ENCODE data around the gene TFPT.
"Not testable (repeated sequence)": the region's sequence is repeated elsewhere in the genome, so short reads cannot be mapped to it uniquely, and the experiment has no call there.

Gene TFPT

GRCh38 chr19:54114340-54115108, 933 bp downstream of the TFPT start:
- FAIRE-seq: no peak

GRCh38 chr19:54109651-54110050, 5.8 kb downstream of the TFPT start:
- FAIRE-seq: no peak

GRCh38 chr19:54108496-54108895, 7.0 kb downstream of the TFPT start:
- no peak for FAIRE-seq

GRCh38 chr19:54107876-54108490, 7.5 kb downstream of the TFPT start:
- FAIRE-seq: no peak

- FAIRE-seq: no peak
Measured at GRCh38 chr19:54106716-54107115, 8.7 kb downstream of the TFPT start.

- FAIRE-seq: no peak
Measured at GRCh38 chr19:54105796-54106195, 9.7 kb downstream of the TFPT start.

GRCh38 chr19:54104998-54105715, 10.3 kb downstream of the TFPT start:
- FAIRE-seq: no peak

- peak; percentile 90 for FAIRE-seq
Measured at GRCh38 chr19:54102421-54103169, 12.9 kb downstream of the TFPT start, which contains the start of gene NDUFA3. TSS of gene NDUFA3 (plus strand) at chr19:54102855. CDS start at chr19:54102879, 24 bp downstream.

- FAIRE-seq: no peak
Measured at GRCh38 chr19:54100561-54100960, 14.9 kb downstream of the TFPT start, which contains the start of gene OSCAR. TSS of gene OSCAR (minus strand) at chr19:54100803. CDS start at chr19:54100792, 11 bp downstream.

- FAIRE-seq: not testable (repeated sequence)
Measured at GRCh38 chr19:54099903-54100255, 15.6 kb downstream of the TFPT start.

- FAIRE-seq: no peak
Measured at GRCh38 chr19:54099190-54099902, 16.1 kb downstream of the TFPT start.

- FAIRE-seq: no peak
Measured at GRCh38 chr19:54096617-54097106, 18.8 kb downstream of the TFPT start.

- not testable (repeated sequence) for FAIRE-seq
Measured at GRCh38 chr19:54095859-54096616, 19.4 kb downstream of the TFPT start.

GRCh38 chr19:54095136-54095858, 20.2 kb downstream of the TFPT start:
- no peak for FAIRE-seq

- FAIRE-seq: no peak
Measured at GRCh38 chr19:54094426-54095000, 20.9 kb downstream of the TFPT start.

GRCh38 chr19:54084410-54084809, 31.0 kb downstream of the TFPT start:
- FAIRE-seq: no peak

GRCh38 chr19:54081032-54081431, 34.4 kb downstream of the TFPT start, which contains the start of gene TARM1:
TSS of gene TARM1 (minus strand) at chr19:54081365. CDS start at chr19:54081340, 25 bp downstream.
- FAIRE-seq: no peak

GRCh38 chr19:54077334-54077733, 38.1 kb downstream of the TFPT start:
- no peak for FAIRE-seq

- no peak for FAIRE-seq
Measured at GRCh38 chr19:54074851-54075250, 40.6 kb downstream of the TFPT start.

GRCh38 chr19:54073829-54074228, 41.6 kb downstream of the TFPT start:
- FAIRE-seq: no peak
